ENCODE data around the gene SH3BP4.

Gene SH3BP4

DNA sequence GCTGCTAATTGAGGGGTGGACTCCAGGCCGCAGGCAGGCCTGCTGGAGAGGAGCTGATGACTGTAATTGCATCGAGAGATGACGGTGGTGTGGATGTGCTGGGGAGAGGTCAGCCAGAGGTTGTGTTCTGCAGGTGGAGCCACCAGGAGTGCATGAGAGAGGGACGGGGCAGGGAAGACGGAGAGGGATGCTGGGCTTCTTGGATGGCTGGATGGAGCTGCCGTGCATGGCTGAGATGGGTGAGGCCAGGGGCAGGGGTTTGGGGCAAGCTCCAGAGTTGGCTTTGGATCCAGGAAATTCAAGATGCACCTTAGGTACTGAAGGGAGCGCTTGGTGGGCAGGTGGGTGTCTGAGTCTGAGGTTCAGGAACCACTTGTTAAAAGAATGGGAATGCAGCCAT lies 77.2 kb downstream of the SH3BP4 start:
- TF ChIP-seq, protein P1, sequence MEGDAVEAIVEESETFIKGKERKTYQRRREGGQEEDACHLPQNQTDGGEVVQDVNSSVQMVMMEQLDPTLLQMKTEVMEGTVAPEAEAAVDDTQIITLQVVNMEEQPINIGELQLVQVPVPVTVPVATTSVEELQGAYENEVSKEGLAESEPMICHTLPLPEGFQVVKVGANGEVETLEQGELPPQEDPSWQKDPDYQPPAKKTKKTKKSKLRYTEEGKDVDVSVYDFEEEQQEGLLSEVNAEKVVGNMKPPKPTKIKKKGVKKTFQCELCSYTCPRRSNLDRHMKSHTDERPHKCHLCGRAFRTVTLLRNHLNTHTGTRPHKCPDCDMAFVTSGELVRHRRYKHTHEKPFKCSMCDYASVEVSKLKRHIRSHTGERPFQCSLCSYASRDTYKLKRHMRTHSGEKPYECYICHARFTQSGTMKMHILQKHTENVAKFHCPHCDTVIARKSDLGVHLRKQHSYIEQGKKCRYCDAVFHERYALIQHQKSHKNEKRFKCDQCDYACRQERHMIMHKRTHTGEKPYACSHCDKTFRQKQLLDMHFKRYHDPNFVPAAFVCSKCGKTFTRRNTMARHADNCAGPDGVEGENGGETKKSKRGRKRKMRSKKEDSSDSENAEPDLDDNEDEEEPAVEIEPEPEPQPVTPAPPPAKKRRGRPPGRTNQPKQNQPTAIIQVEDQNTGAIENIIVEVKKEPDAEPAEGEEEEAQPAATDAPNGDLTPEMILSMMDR (IDR thresholded peaks at IDR 0.05), result no peak
- H3K9me3 ChIP-seq, result no peaks in the 10 kb centered on the region
- no peak overlapping the region for H3K4me3 ChIP-seq
- no peak overlapping the region for H3K27ac ChIP-seq
- peaks cover 0 to 4% (median 0%) of the 10 kb centered on the region in 3 donors for H3K36me3 ChIP-seq
- no peaks in the 10 kb centered on the region for H3K27me3 ChIP-seq
- DNase-seq, result no peak
- intact Hi-C loops (cut with DNase I; ENCODE audit: low total_unique reads), result no loop called here
- peaks cover 0 to 47% (median 21%) of the 10 kb centered on the region in 4 donors for H3K4me1 ChIP-seq

DNA sequence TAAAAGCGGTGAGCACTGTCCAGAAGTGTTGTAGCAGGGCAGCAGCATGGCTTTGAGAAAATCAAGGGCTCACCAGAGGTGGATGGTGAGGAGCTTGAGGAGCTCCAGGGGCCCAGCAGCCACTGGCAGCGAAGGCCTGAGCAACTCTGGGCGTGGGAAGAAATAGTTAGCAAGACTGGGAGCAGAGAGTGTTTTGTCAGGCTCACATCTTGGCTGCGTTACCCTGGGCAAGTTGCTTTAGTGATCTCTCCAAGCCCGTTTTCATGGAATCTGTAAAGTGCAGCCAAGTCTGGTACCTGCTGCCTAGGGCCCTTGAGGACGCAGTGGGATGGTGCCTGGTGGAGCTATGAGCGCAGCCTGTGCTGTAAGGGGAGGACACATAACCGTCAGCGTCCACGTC lies 78.3 kb downstream of the SH3BP4 start:
- peaks cover 0 to 12% (median 7%) of the 10 kb centered on the region in 3 donors for H3K36me3 ChIP-seq
- H3K4me3 ChIP-seq, result no peak overlapping the region
- no peak overlapping the region for H3K27ac ChIP-seq
- DNase-seq, result no peak
- TF ChIP-seq, protein P1 (IDR thresholded peaks at IDR 0.05), result no peak
- H3K9me3 ChIP-seq, result no peaks in the 10 kb centered on the region
- intact Hi-C loops (cut with DNase I; ENCODE audit: low total_unique reads), result no loop called here
- H3K4me1 ChIP-seq, result peaks cover 0 to 41% (median 21%) of the 10 kb centered on the region in 4 donors
- no peaks in the 10 kb centered on the region for H3K27me3 ChIP-seq

DNA sequence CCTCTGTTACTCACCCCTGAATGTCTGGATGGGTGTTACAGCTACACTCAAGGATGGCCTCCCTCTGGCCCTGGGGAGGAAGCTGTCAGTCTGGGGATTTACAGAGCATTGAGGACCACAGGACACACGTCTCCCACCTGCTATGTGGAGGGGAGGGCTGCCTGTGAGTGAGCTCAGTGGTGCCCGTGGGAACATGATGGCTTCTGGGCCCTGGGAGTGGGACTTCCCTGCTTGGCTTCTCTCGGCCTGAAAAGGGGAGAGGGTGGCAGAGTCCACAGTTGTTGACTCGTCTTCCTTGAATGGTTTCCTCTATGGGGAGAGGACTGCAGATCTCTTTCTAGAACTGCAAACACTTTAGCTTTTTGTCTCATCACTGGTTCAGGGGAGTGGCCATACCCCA lies 79.1 kb downstream of the SH3BP4 start:
- Histone ChIP-seq H3K27me3 (no peaks in the 10 kb centered on the region), H3K27ac (no peak overlapping the region), H3K9me3 (no peaks in the 10 kb centered on the region), H3K4me1 (peaks cover 0 to 33% (median 16%) of the 10 kb centered on the region in 4 donors), H3K4me3 (no peak overlapping the region), H3K36me3 (peaks cover 0 to 20% (median 7%) of the 10 kb centered on the region in 3 donors)
- no peak for DNase-seq
- intact Hi-C loops (cut with DNase I; ENCODE audit: low total_unique reads), result no loop called here
- TF ChIP-seq, protein P1 (IDR thresholded peaks at IDR 0.05), result no peak

DNA sequence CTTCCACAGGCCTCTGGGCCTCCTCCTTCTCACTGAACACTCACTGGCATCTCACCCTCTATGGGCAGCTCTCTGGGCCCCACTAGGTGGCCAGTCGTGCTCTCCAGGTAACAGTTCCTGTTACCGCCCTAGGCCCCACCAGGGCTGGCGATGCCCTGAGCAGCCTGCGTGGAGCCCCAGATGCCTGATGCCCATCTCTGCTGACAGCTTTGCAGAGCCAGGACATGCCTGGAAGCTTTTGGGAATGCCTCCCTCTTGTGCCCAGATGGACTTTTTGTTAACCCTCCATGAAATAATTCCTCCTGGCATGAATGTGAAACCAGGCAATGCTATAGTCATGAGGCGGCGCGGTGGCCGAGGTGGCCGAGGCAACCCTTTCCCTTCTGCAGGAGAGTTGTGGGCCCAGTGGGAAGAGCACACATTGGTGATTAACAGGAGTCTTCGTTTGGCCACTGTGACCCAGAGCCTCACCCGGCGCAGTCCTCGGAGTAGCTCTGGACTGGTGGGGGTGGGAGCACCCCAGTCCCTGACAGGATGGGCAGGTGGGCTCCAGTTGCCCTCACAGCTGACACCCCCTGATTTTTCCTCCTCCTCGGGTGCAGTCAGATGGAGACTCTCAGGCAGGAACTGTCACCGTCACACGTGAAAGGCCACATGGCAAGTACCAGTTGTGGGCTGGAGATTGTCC lies 80.0 kb downstream of the SH3BP4 start:
- Histone ChIP-seq H3K4me1 (peaks cover 0 to 24% (median 10%) of the 10 kb centered on the region in 4 donors), H3K27ac (no peak overlapping the region), H3K4me3 (no peak overlapping the region), H3K27me3 (no peaks in the 10 kb centered on the region), H3K36me3 (peaks cover 0 to 21% (median 7%) of the 10 kb centered on the region in 3 donors), H3K9me3 (no peaks in the 10 kb centered on the region)
- TF ChIP-seq, protein P1 (IDR thresholded peaks at IDR 0.05), result no peak
- intact Hi-C loops (cut with DNase I; ENCODE audit: low total_unique reads), result no loop called here
- DNase-seq, result no peak

DNA sequence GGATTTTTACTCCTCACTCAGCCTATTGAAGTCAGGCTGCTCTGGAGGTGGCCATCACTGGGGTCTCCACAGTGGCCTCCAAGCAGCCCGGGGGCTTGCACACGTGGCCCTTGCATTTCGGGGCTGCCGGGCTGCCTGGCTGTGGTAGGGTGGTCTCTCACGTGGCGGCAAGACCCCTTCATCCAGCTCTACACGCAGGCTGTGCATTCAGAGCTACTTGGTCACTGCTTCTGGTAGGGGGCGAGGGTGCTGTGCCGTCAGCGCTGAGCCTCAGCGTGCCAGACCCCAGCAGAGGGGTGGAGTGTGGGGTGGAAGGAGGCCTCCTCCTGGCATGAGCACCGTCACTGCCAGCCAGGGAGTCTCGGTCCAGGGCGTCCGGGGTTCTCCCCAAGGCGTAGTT lies 80.6 kb downstream of the SH3BP4 start:
- Histone ChIP-seq H3K9me3 (no peaks in the 10 kb centered on the region), H3K4me1 (peaks cover 0 to 19% (median 9%) of the 10 kb centered on the region in 4 donors), H3K4me3 (no peak overlapping the region), H3K27ac (no peak overlapping the region), H3K27me3 (no peaks in the 10 kb centered on the region), H3K36me3 (peaks cover 0 to 21% (median 7%) of the 10 kb centered on the region in 3 donors)
- intact Hi-C loops (cut with DNase I; ENCODE audit: low total_unique reads), result no loop called here
- peak in 1 of 2 donors; percentile 38 for DNase-seq
- TF ChIP-seq, protein P1 (IDR thresholded peaks at IDR 0.05), result no peak
